D341Med (cell line): ENCODE data around the gene WNT3A.
A peak's percentile ranks its signal among the peaks of the same experiment; 100 is the strongest.

ENCODE experiments used
- DNase-seq: peaks from one replicate; pipeline ENCODE4 v3.0.0; 2012; ENCODE audit warnings: low spot score

The WNT3A gene

GRCh38 chr1:228070173-228070572 is 63.4 kb downstream of the WNT3A start:
- DNase-seq = no peak

- DNase-seq = no peak
These were observed 64.1 kb downstream of the WNT3A start for GRCh38 chr1:228070851-228071250.

GRCh38 chr1:228071839-228072657 is 65.2 kb downstream of the WNT3A start:
- DNase-seq = no peak

GRCh38 chr1:228072658-228073043 is 65.9 kb downstream of the WNT3A start:
- no peak for DNase-seq

- DNase-seq = no peak
These were observed 66.5 kb downstream of the WNT3A start for GRCh38 chr1:228073061-228073856.

- peak; percentile 65 for DNase-seq
These were observed 67.2 kb downstream of the WNT3A start for GRCh38 chr1:228073857-228074545.

- no peak for DNase-seq
These were observed 68.3 kb downstream of the WNT3A start for GRCh38 chr1:228074954-228075730.

- DNase-seq = no peak
These were observed 69.0 kb downstream of the WNT3A start for GRCh38 chr1:228075801-228076271.

GRCh38 chr1:228076796-228077430 is 70.1 kb downstream of the WNT3A start:
- no peak for DNase-seq

GRCh38 chr1:228077565-228078330 is 71.0 kb downstream of the WNT3A start:
- no peak for DNase-seq

GRCh38 chr1:228079013-228079412 is 72.2 kb downstream of the WNT3A start:
- no peak for DNase-seq

- no peak for DNase-seq
These were observed 72.9 kb downstream of the WNT3A start for GRCh38 chr1:228079601-228080263.

GRCh38 chr1:228081144-228081543 is 74.3 kb downstream of the WNT3A start:
- no peak for DNase-seq

GRCh38 chr1:228081578-228082213 is 74.9 kb downstream of the WNT3A start:
- no peak for DNase-seq

GRCh38 chr1:228082214-228082917 is 75.6 kb downstream of the WNT3A start, which contains the start of gene ARF1:
ARF1 (plus strand) TSS chr1:228082708; CDS start chr1:228097115, 14,407 bp downstream.
- peak; percentile 100 for DNase-seq

GRCh38 chr1:228082918-228083870 is 76.4 kb downstream of the WNT3A start:
- DNase-seq = no peak

- DNase-seq = no peak
These were observed 77.1 kb downstream of the WNT3A start for GRCh38 chr1:228083871-228084278.
